Stomach smooth muscle (tissue), 2 donors: ENCODE data around the gene H6PD.

Experiments
- H3K27ac ChIP-seq: one replicate; pipeline ENCODE4 v1.7.0; 2013; ENCODE audit warnings: mild to moderate bottlenecking, low read length, inconsistent platforms
- H3K27me3 ChIP-seq, 2 donors: one replicate each; pipeline ENCODE4 v1.7.0; 2013; ENCODE audit warnings: low read length in 2 of 2; ENCODE audit not compliant: insufficient read depth in 2 of 2, control insufficient read depth in 1 of 2
- H3K36me3 ChIP-seq, 2 donors: one replicate each; pipeline ENCODE4 v1.7.0; 2013; ENCODE audit warnings: low read length in 2 of 2; ENCODE audit not compliant: control insufficient read depth in 2 of 2, insufficient read depth in 2 of 2
- H3K4me1 ChIP-seq: one replicate; pipeline ENCODE4 v1.7.0; 2013; ENCODE audit warnings: low read length; ENCODE audit not compliant: control insufficient read depth, insufficient read depth
- H3K4me3 ChIP-seq, 2 donors: one replicate each; pipeline ENCODE4 v1.7.0; 2013; ENCODE audit warnings: low read length in 2 of 2
- H3K9ac ChIP-seq, 2 donors: one replicate each; pipeline ENCODE4 v1.7.0; 2013; ENCODE audit warnings: low read length in 2 of 2, mild to moderate bottlenecking in 1 of 2
- H3K9me3 ChIP-seq, 2 donors: one replicate each; pipeline ENCODE4 v1.7.0; 2013; ENCODE audit warnings: low read length in 2 of 2; ENCODE audit not compliant: control insufficient read depth in 2 of 2
- donor health status: healthy.
- donor health status: Pancreatic carcinoma.

H6PD gene

GRCh38 chr1:9242338-9242969, 7.9 kb downstream of the H6PD start:
- Histone ChIP-seq H3K4me3 (peak overlapping the region in 1 of 2 donors; percentile 61), H3K9ac (peak overlapping the region in 1 of 2 donors; percentile 58), H3K27ac (peak overlapping the region; percentile 64), H3K4me1 (peaks cover 49% of the 10 kb centered on the region), H3K36me3 (peaks cover 5 to 14% of the 10 kb centered on the region in 2 donors), H3K9me3 (no peaks in the 10 kb centered on the region), H3K27me3 (no peaks in the 10 kb centered on the region)

DNA sequence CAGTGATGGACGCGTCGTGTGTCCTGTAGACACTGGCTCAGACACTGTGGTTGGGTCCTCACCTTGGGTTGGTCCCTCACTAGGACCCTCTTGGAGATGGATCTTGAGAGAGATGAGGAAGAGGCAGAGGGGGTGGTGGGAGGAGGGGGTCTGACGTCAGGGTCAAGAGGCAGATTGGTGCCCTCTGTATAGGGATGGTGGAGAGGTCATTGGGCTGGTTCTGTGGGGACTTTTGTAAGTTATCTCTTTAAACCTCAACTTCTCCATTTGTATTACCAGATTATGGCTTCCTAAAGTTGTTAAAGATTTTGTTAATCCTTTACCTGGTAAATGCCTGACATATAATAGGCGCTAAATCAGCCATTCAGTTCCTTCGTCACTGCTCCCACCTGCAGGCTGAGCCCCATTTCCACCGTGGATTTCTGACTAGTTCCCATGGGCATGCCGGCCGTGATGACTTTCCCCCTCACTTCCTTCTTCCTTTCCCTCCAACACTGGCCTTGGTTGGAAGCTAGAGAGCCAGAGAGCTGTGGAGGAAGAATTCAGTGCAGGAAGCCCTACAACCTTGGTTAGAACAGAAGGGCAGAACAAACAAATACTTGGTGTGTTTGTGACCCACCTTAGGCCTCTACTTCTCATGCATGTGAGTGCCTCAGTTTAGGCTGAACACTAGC, 8.6 kb downstream of the H6PD start:
- Histone ChIP-seq H3K27me3 (no peaks in the 10 kb centered on the region), H3K4me3 (peak overlapping the region in 1 of 2 donors; percentile 61), H3K9me3 (no peaks in the 10 kb centered on the region), H3K27ac (peak overlapping the region; percentile 64), H3K36me3 (peaks cover 5 to 18% of the 10 kb centered on the region in 2 donors), H3K4me1 (peaks cover 46% of the 10 kb centered on the region), H3K9ac (peak overlapping the region in 1 of 2 donors; percentile 58)

GRCh38 chr1:9244501-9245229, 10.1 kb downstream of the H6PD start:
- Histone ChIP-seq H3K27ac (no peak overlapping the region), H3K36me3 (peaks cover 5 to 20% of the 10 kb centered on the region in 2 donors), H3K4me1 (peaks cover 47% of the 10 kb centered on the region), H3K4me3 (no peak overlapping the region), H3K9me3 (no peaks in the 10 kb centered on the region), H3K27me3 (no peaks in the 10 kb centered on the region), H3K9ac (no peak overlapping the region)

DNA sequence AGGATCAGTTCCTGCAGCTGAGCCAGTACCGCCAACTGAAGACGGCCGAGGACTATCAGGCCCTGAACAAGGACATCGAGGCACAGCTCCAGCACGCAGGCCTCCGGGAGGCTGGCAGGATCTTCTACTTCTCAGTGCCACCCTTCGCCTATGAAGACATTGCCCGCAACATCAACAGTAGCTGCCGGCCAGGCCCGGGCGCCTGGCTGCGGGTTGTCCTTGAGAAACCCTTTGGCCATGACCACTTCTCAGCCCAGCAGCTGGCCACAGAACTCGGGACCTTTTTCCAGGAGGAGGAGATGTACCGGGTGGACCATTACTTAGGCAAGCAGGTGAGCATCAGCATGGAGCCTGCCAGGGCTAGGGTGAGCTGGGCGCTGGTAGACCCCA, 10.7 kb downstream of the H6PD start:
- Histone ChIP-seq H3K9ac (no peak overlapping the region), H3K4me1 (peaks cover 47% of the 10 kb centered on the region)

DNA sequence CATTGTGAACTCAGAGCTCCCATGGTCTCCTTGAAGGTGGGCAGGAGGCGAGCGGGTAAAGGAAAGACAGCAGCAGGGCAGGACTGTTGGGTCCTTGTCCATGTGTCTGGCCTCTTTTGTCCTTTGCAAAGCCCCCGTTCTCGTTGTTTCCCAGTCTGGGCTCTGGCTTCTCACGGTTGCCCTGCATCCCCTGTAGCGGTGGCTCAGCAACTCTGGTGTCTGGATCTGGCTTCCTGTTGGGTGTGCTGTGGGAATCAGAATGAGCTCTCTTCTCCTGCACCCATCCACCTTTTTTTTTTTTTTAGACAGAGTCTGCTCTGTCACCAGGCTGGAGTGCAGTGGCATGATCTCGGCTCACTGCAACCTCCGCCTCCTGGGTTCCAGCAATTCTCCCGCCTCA, 11.1 kb downstream of the H6PD start:
- no peak overlapping the region for H3K4me3 ChIP-seq
- H3K9ac ChIP-seq: no peak overlapping the region
- no peaks in the 10 kb centered on the region for H3K9me3 ChIP-seq
- H3K36me3 ChIP-seq: peaks cover 5 to 20% of the 10 kb centered on the region in 2 donors
- H3K27ac ChIP-seq: no peak overlapping the region
- no peaks in the 10 kb centered on the region for H3K27me3 ChIP-seq
- H3K4me1 ChIP-seq: peaks cover 49% of the 10 kb centered on the region

More for the DNA sequence above, 10.7 kb downstream of the H6PD start:
- Histone ChIP-seq H3K4me3 (no peak overlapping the region), H3K27me3 (no peaks in the 10 kb centered on the region), H3K27ac (no peak overlapping the region), H3K9me3 (no peaks in the 10 kb centered on the region), H3K36me3 (peaks cover 5 to 20% of the 10 kb centered on the region in 2 donors)

DNA sequence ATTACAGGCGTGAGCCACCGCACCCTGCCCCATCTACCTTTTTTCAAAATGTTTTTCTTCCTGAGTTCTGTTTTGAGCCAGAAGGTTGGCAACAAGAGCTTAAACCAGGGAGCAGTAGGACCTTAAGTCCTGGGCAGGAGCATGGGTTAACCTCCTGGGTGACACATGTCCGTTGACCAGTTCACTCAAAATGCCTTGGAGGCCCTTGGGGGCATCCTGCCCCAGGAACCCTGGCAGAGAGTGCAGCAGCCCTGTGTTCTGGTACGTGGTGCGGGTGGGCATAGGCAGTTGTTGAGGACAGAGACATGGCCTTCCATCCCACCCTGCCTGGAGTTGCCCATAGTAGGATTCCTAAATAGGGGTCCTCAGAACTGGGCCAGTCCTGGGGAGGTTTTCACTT, 11.6 kb downstream of the H6PD start:
- peaks cover 52% of the 10 kb centered on the region for H3K4me1 ChIP-seq

GRCh38 chr1:9246841-9247785, 12.5 kb downstream of the H6PD start:
- no peak overlapping the region for H3K27ac ChIP-seq
- peaks cover 5 to 22% of the 10 kb centered on the region in 2 donors for H3K36me3 ChIP-seq
- peaks cover 53% of the 10 kb centered on the region for H3K4me1 ChIP-seq

More for the DNA sequence above, 11.6 kb downstream of the H6PD start:
- H3K27me3 ChIP-seq: no peaks in the 10 kb centered on the region
- no peak overlapping the region for H3K9ac ChIP-seq
- no peak overlapping the region for H3K27ac ChIP-seq
- no peaks in the 10 kb centered on the region for H3K9me3 ChIP-seq
- H3K36me3 ChIP-seq: peaks cover 5 to 20% of the 10 kb centered on the region in 2 donors
- no peak overlapping the region for H3K4me3 ChIP-seq

DNA sequence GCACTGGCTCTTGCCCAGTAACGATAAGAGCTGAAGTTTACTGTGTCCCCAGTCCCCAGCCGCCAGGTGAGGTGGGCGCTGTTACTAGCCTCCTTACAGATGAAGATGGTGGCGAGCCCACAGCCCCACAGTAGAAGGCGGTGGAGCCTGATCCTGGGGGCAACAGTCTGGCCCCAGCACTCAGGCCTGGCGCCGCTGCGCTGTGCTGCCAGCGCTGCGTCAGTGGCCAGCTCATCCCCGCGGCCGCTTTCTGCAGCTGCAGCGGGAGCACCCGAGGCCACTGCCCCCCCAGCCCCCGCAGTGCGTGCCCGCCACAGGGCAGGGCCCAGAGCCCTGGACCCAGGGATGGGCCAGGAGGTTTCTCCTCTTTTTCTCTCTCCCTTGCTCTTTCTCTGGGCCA, 13.3 kb downstream of the H6PD start:
- Histone ChIP-seq H3K4me1 (peaks cover 46% of the 10 kb centered on the region), H3K4me3 (no peak overlapping the region), H3K27me3 (no peaks in the 10 kb centered on the region), H3K9me3 (no peaks in the 10 kb centered on the region), H3K36me3 (peaks cover 7 to 24% of the 10 kb centered on the region in 2 donors), H3K9ac (no peak overlapping the region), H3K27ac (no peak overlapping the region)

More at GRCh38 chr1:9246841-9247785, 12.5 kb downstream of the H6PD start:
- no peak overlapping the region for H3K9ac ChIP-seq
- no peaks in the 10 kb centered on the region for H3K27me3 ChIP-seq
- H3K4me3 ChIP-seq: no peak overlapping the region
- no peaks in the 10 kb centered on the region for H3K9me3 ChIP-seq

GRCh38 chr1:9248341-9249262, 14.0 kb downstream of the H6PD start:
- no peaks in the 10 kb centered on the region for H3K9me3 ChIP-seq
- H3K27me3 ChIP-seq: no peaks in the 10 kb centered on the region
- H3K4me3 ChIP-seq: no peak overlapping the region
- H3K36me3 ChIP-seq: peaks cover 7 to 26% of the 10 kb centered on the region in 2 donors
- H3K4me1 ChIP-seq: peaks cover 39% of the 10 kb centered on the region
- no peak overlapping the region for H3K27ac ChIP-seq
- H3K9ac ChIP-seq: no peak overlapping the region
